CD4-positive, alpha-beta memory T cell (primary cell): ENCODE results near the gene RNF111. TPM values are rescaled to one million over a fixed set of nuclear protein-coding genes. Genes with fewer than 3 reads are reported as not detected.

ENCODE experiments used
- CTCF ChIA-PET: fragments of 350-600 bp; sonication (Branson Sonifier 250); formaldehyde crosslinking; loops from one replicate; lab custom pipeline; 2021; ENCODE audit warnings: inconsistent platforms; ENCODE audit not compliant: partially characterized antibody; lab: Charles Lee
- POLR2A ChIA-PET: fragments of 350-600 bp; sonication (Branson Sonifier 250); formaldehyde crosslinking; loops from one replicate; lab custom pipeline; 2021; ENCODE audit not compliant: partially characterized antibody; lab: Charles Lee
- DNase-seq, 5 donors: peaks; one replicate each; pipeline versions ENCODE4 v3.0.0 to v3.0.0-alpha.2; 2020 to 2022; ENCODE audit warnings: mixed read lengths in 1 of 5
- H3K27ac ChIP-seq: one replicate; pipeline ENCODE4 v1.7.0; 2013; ENCODE audit warnings: low read depth, low read length
- H3K27me3 ChIP-seq: 2 replicates; pipeline ENCODE4 v1.7.0; 2013; ENCODE audit warnings: mild to moderate bottlenecking, low read length, moderate library complexity; ENCODE audit not compliant: insufficient read depth
- H3K36me3 ChIP-seq: 2 replicates; pipeline ENCODE4 v1.7.0; 2013; ENCODE audit warnings: mild to moderate bottlenecking, low read length, moderate library complexity; ENCODE audit not compliant: insufficient read depth
- H3K4me1 ChIP-seq: 2 replicates; pipeline ENCODE4 v1.7.0; 2013; ENCODE audit warnings: mild to moderate bottlenecking, low read length, moderate library complexity; ENCODE audit not compliant: insufficient read depth
- H3K4me3 ChIP-seq, 2 donors: one replicate each; pipeline ENCODE4 v1.7.0; 2013; ENCODE audit warnings: low read length in 2 of 2, mild to moderate bottlenecking in 1 of 2
- H3K9me3 ChIP-seq, 2 donors: one replicate each; pipeline ENCODE4 v1.7.0; 2013; ENCODE audit warnings: low read length in 2 of 2, control low read depth in 1 of 2; ENCODE audit not compliant: control insufficient read depth in 1 of 2
- H3K27ac Mint-ChIP-seq, 7 donors: one replicate each; pipeline ENCODE4 v1.8.0; 2020 to 2021; ENCODE audit warnings: mixed read lengths in 7 of 7, mild to moderate bottlenecking in 6 of 7, inconsistent platforms in 3 of 7, moderate library complexity in 3 of 7
- H3K27me3 Mint-ChIP-seq, 2 donors: one replicate each; pipeline ENCODE4 v1.8.0; 2020 to 2021; ENCODE audit warnings: mixed read lengths in 2 of 2
- H3K36me3 Mint-ChIP-seq, 2 donors: one replicate each; pipeline ENCODE4 v1.8.0; 2020 to 2021; ENCODE audit warnings: mixed read lengths in 2 of 2, inconsistent platforms in 1 of 2, mild to moderate bottlenecking in 1 of 2
- H3K4me1 Mint-ChIP-seq, 4 donors: one replicate each; pipeline ENCODE4 v1.8.0; 2020 to 2021; ENCODE audit warnings: mixed read lengths in 4 of 4, mild to moderate bottlenecking in 1 of 4
- H3K4me3 Mint-ChIP-seq, 8 donors: one replicate each; pipeline ENCODE4 v1.8.0; 2020 to 2021; ENCODE audit warnings: mixed read lengths in 8 of 8, mild to moderate bottlenecking in 7 of 8, moderate library complexity in 6 of 8, inconsistent platforms in 3 of 8
- H3K9me3 Mint-ChIP-seq, 8 donors: one replicate each; pipeline ENCODE4 v1.8.0; 2020 to 2021; ENCODE audit warnings: mixed read lengths in 8 of 8, mild to moderate bottlenecking in 5 of 8, inconsistent platforms in 3 of 8, moderate library complexity in 1 of 8
- intact Hi-C: fragments of 100-400 bp; cut with micrococcal nuclease; formaldehyde crosslinking; loops from one replicate; pipeline ENCODE4 v1.15.1; 2023
- polyA plus RNA-seq, 2 donors: library from polyadenylated mRNA; unstranded; fragments of 300-500 nt; fragmentation: Illumina TruSeq; gene quantifications; one replicate each; pipeline ENCODE4 v1.2.3, GENCODE V29; 2021
- total RNA-seq, 2 experiments: library from RNA; stranded (reverse); gene quantifications; one replicate each; pipeline ENCODE4 v1.2.3, GENCODE V29; 2021

Gene RNF111
- total and polyA plus RNA-seq, 4 experiments from 2014 or later, result 11.1 to 60.9 (median 38.6) TPM

GRCh38 chr15:59104912-59105732, 117.7 kb downstream of the RNF111 start, which contains the start of gene CCNB2:
TSS of gene CCNB2 (plus strand) at chr15:59105146. CDS start at chr15:59105269, 123 bp downstream.
- peak within 1 kb of the TSS; percentile 66 to 80 for H3K4me3 ChIP-seq
- ChIA-PET POLR2A (no interaction called here), CTCF (interaction anchor here (1.4 kb wide), 1 partner anchor 34 kb away, joined by 3 read pairs; no protein-coding TSS in a partner anchor)
- Mint-ChIP-seq H3K4me1 (peaks cover 5 to 19% (median 13%) of the 10 kb centered on the region in 4 donors), H3K36me3 (peaks cover 3 to 6% of the 10 kb centered on the region in 2 donors), H3K4me3 (peak within 1 kb of the TSS; percentile 91 to 96 (median 93)), H3K9me3 (no peaks in the 10 kb centered on the region), H3K27ac (peak within 1 kb of the TSS; percentile 92 to 99 (median 97)), H3K27me3 (no peaks in the 10 kb centered on the region)
- peak; percentile 85 to 91 (median 87) for DNase-seq
- H3K9me3 ChIP-seq, result no peaks in the 10 kb centered on the region
- intact Hi-C loops, result loop anchor here (2.0 to 5.0 kb wide), 2 partner anchors 118 to 173 kb away; partner anchors contain the start of genes RNF111 and SLTM
- H3K27me3 ChIP-seq, result no peaks in the 10 kb centered on the region
- H3K27ac ChIP-seq, result peak within 1 kb of the TSS; percentile 68
- peaks cover 6% of the 10 kb centered on the region for H3K4me1 ChIP-seq
- H3K36me3 ChIP-seq, result no peaks in the 10 kb centered on the region

- intact Hi-C loops, result loop anchor here (2.0 to 5.0 kb wide), 2 partner anchors 119 to 174 kb away; partner anchors contain the start of genes RNF111 and SLTM
- H3K36me3 ChIP-seq, result no peaks in the 10 kb centered on the region
- H3K4me3 Mint-ChIP-seq, result peak overlapping the region; percentile 91 to 96 (median 93)
- H3K27ac Mint-ChIP-seq, result peak overlapping the region in 1 of 7 donors; percentile 93
- DNase-seq, result no peak
- peak overlapping the region in 1 of 2 donors; percentile 66 for H3K4me3 ChIP-seq
- no peaks in the 10 kb centered on the region for H3K9me3 ChIP-seq
- no peaks in the 10 kb centered on the region for H3K27me3 Mint-ChIP-seq
- no peak overlapping the region for H3K27ac ChIP-seq
- no peaks in the 10 kb centered on the region for H3K27me3 ChIP-seq
- ChIA-PET CTCF (interaction anchor here (1.4 kb wide), 1 partner anchor 33 kb away, joined by 3 read pairs; no protein-coding TSS in a partner anchor), POLR2A (no interaction called here)
- H3K4me1 Mint-ChIP-seq, result peaks cover 5 to 19% (median 13%) of the 10 kb centered on the region in 4 donors
- peaks cover 6% of the 10 kb centered on the region for H3K4me1 ChIP-seq
- H3K9me3 Mint-ChIP-seq, result no peaks in the 10 kb centered on the region
- peaks cover 0 to 4% of the 10 kb centered on the region in 2 donors for H3K36me3 Mint-ChIP-seq
Observed at GRCh38 chr15:59105854-59106253, 118.4 kb downstream of the RNF111 start.

GRCh38 chr15:59111251-59111650, 123.8 kb downstream of the RNF111 start:
- Mint-ChIP-seq H3K27ac (no peak overlapping the region), H3K4me3 (no peak overlapping the region), H3K4me1 (peaks cover 0 to 1% (median 0%) of the 10 kb centered on the region in 4 donors), H3K36me3 (no peaks in the 10 kb centered on the region), H3K27me3 (no peaks in the 10 kb centered on the region), H3K9me3 (no peaks in the 10 kb centered on the region)
- Histone ChIP-seq H3K27me3 (no peaks in the 10 kb centered on the region), H3K4me1 (no peaks in the 10 kb centered on the region), H3K27ac (no peak overlapping the region), H3K4me3 (no peak overlapping the region), H3K36me3 (no peaks in the 10 kb centered on the region), H3K9me3 (no peaks in the 10 kb centered on the region)
- POLR2A ChIA-PET, result no interaction called here
- CTCF ChIA-PET, result interaction anchor here (1.3 kb wide), 1 partner anchor 27 kb away, joined by 5 read pairs; no protein-coding TSS in a partner anchor
- DNase-seq, result no peak
- intact Hi-C loops, result no loop called here

GRCh38 chr15:59115047-59115446, 127.6 kb downstream of the RNF111 start:
- no peak for DNase-seq
- H3K27ac Mint-ChIP-seq, result no peak overlapping the region
- H3K9me3 ChIP-seq, result no peaks in the 10 kb centered on the region
- ChIA-PET POLR2A (no interaction called here), CTCF (interaction anchor here (2.5 kb wide), 1 partner anchor 23 kb away, joined by 7 read pairs; no protein-coding TSS in a partner anchor)
- no peak overlapping the region for H3K4me3 ChIP-seq
- no peaks in the 10 kb centered on the region for H3K4me1 ChIP-seq
- H3K27me3 Mint-ChIP-seq, result no peaks in the 10 kb centered on the region
- H3K4me3 Mint-ChIP-seq, result no peak overlapping the region
- no peaks in the 10 kb centered on the region for H3K36me3 ChIP-seq
- H3K36me3 Mint-ChIP-seq, result no peaks in the 10 kb centered on the region
- no peaks in the 10 kb centered on the region for H3K4me1 Mint-ChIP-seq
- no peak overlapping the region for H3K27ac ChIP-seq
- intact Hi-C loops, result no loop called here
- H3K27me3 ChIP-seq, result no peaks in the 10 kb centered on the region
- no peaks in the 10 kb centered on the region for H3K9me3 Mint-ChIP-seq

GRCh38 chr15:59116141-59116540, 128.7 kb downstream of the RNF111 start:
- POLR2A ChIA-PET, result no interaction called here
- peaks cover 0 to 1% (median 0%) of the 10 kb centered on the region in 4 donors for H3K4me1 Mint-ChIP-seq
- Histone ChIP-seq H3K4me3 (no peak overlapping the region), H3K4me1 (no peaks in the 10 kb centered on the region), H3K27ac (no peak overlapping the region), H3K36me3 (no peaks in the 10 kb centered on the region), H3K9me3 (no peaks in the 10 kb centered on the region), H3K27me3 (no peaks in the 10 kb centered on the region)
- H3K36me3 Mint-ChIP-seq, result no peaks in the 10 kb centered on the region
- intact Hi-C loops, result no loop called here
- H3K9me3 Mint-ChIP-seq, result no peaks in the 10 kb centered on the region
- CTCF ChIA-PET, result interaction anchor here (1.5 to 2.5 kb wide), 2 partner anchors 22 to 64 kb away, joined by 3 to 7 read pairs; no protein-coding TSS in a partner anchor
- peak overlapping the region in 1 of 7 donors; percentile 52 for H3K27ac Mint-ChIP-seq
- DNase-seq, result no peak
- H3K4me3 Mint-ChIP-seq, result no peak overlapping the region
- no peaks in the 10 kb centered on the region for H3K27me3 Mint-ChIP-seq

GRCh38 chr15:59116771-59117170, 129.3 kb downstream of the RNF111 start:
- H3K36me3 ChIP-seq, result no peaks in the 10 kb centered on the region
- H3K4me1 Mint-ChIP-seq, result peaks cover 0 to 1% (median 0%) of the 10 kb centered on the region in 4 donors
- H3K9me3 Mint-ChIP-seq, result no peaks in the 10 kb centered on the region
- CTCF ChIA-PET, result interaction anchor here (1.5 to 2.5 kb wide), 2 partner anchors 21 to 65 kb away, joined by 3 to 7 read pairs; no protein-coding TSS in a partner anchor
- intact Hi-C loops, result no loop called here
- no peak overlapping the region for H3K4me3 Mint-ChIP-seq
- H3K4me3 ChIP-seq, result no peak overlapping the region
- no peak for DNase-seq
- peak overlapping the region in 1 of 7 donors; percentile 52 for H3K27ac Mint-ChIP-seq
- no peaks in the 10 kb centered on the region for H3K27me3 Mint-ChIP-seq
- no peaks in the 10 kb centered on the region for H3K27me3 ChIP-seq
- no peak overlapping the region for H3K27ac ChIP-seq
- no peaks in the 10 kb centered on the region for H3K4me1 ChIP-seq
- no peaks in the 10 kb centered on the region for H3K9me3 ChIP-seq
- POLR2A ChIA-PET, result no interaction called here
- H3K36me3 Mint-ChIP-seq, result no peaks in the 10 kb centered on the region

GRCh38 chr15:59119625-59120024, 132.2 kb downstream of the RNF111 start:
- Histone ChIP-seq H3K4me1 (no peaks in the 10 kb centered on the region), H3K27me3 (no peaks in the 10 kb centered on the region), H3K36me3 (no peaks in the 10 kb centered on the region), H3K9me3 (no peaks in the 10 kb centered on the region), H3K27ac (no peak overlapping the region), H3K4me3 (no peak overlapping the region)
- Mint-ChIP-seq H3K27ac (no peak overlapping the region), H3K4me1 (peaks cover 0 to 1% (median 0%) of the 10 kb centered on the region in 4 donors), H3K9me3 (no peaks in the 10 kb centered on the region), H3K36me3 (no peaks in the 10 kb centered on the region), H3K4me3 (no peak overlapping the region), H3K27me3 (no peaks in the 10 kb centered on the region)
- DNase-seq, result no peak
- ChIA-PET POLR2A (no interaction called here), CTCF (no interaction called here)
- intact Hi-C loops, result no loop called here
